DMS 273 (cell line): Measurements from ENCODE around the gene SPRR1A.
"Not testable (repeated sequence)": the region's sequence is repeated elsewhere in the genome, so short reads cannot be mapped to it uniquely, and the experiment has no call there.

Source experiments
- DNase-seq: peaks from one replicate; lab custom pipeline; 2025; ENCODE audit not compliant: unreplicated experiment; lab: John Stamatoyannopoulos, UW

Gene SPRR1A

DNA sequence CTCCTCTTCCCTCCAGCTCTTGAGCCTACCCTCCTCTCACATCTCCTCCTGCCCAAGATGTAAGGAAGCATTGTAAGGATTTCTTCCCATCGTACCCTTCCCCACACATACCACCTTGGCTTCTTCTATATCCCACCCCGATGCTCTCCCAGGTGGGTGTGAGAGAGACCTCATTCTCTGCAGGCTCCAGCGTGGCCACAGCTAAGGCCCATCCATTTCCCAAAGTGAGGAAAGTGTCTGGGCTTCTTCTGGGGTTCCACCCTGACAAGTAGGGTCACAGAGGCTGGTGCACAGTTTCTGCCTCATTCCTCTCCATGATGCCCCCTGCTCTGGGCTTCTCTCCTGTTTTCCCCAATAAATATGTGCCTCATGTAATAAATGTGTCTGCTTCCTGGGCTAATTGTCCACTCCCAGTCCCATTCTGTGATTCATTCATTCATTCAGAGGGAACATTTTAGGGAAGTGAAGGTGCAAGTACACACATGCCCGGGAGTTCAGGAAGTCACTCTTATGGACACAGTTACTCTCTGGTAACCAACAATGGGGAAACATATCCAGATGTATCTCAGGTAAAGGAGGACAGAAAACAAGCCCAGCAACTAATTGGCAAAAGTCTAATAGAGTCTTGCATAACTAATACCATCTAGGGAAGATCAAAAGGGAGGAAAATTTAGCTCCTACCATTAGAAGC lies 11.5 kb upstream of the SPRR1A start:
- DNase-seq, result no peak

GRCh38 chr1:152976688-152977087 lies 7.2 kb upstream of the SPRR1A start:
- no peak for DNase-seq

GRCh38 chr1:152977614-152978013 lies 6.3 kb upstream of the SPRR1A start:
- DNase-seq, result no peak

DNA sequence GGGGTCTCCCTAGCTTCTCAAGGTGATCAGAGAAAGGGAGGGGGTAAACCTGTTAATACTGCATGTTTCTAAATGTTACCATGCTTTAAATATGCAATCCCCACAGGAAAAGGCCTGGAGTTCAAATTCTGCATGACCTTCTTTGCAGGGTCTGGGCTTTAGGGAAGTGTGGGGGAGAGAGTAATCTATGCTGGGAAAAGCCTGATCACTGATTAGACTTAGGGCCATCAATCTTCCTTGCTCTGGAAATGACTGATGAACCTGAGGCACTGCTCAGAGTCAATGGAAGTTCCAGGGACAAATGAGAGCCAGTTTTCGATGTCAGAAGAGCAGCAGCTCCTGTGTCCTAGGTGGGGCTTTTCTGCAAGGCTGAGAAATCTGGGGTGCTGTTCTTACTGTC lies 3.2 kb upstream of the SPRR1A start:
- no peak for DNase-seq

GRCh38 chr1:152981146-152981871 lies 2.6 kb upstream of the SPRR1A start:
- no peak for DNase-seq

GRCh38 chr1:152982076-152982475 lies 1.8 kb upstream of the SPRR1A start:
- DNase-seq, result no peak

DNA sequence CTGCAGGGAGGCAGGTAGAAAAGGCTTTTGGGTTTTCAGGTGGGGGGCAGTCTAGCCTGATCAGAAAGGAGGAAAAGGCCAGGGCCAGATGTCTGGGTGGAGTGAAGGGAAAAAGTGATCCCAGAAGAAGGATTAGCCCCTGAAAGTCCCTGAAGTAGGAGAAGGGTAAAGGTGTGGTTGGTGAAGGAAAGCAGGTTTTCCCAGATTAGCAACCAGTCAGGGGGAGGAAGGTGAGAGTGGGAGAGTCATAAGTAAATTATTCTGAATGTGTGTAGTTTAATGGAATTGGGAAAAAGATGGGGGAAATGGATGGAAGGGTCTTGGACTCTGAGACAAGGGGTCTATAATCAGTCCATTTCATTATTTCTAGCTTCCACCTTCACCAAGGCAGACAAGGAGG lies 647 bp upstream of the SPRR1A start:
- no peak for DNase-seq

- no peak for DNase-seq
These were observed 2.7 kb downstream of the SPRR1A start for GRCh38 chr1:152986578-152986977.

DNA sequence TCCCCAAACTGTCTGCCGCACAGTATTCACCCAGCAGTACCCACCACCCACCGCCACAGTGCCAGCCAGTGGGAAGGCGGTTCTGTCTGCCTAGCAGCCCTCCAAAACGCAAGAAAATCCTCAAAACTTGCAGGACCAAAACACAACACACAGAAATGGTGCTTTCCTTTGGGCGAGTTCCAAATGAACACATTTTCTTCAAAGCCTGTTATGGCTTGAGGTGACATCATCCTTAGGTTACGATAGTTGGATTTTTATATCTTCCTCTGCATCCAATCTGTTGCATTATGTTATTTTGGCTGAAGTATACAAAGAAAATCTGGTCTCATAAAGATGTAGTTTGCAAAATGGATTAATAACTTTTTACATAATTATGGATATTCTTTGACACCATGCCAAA lies 9.3 kb downstream of the SPRR1A start:
- DNase-seq, result no peak

DNA sequence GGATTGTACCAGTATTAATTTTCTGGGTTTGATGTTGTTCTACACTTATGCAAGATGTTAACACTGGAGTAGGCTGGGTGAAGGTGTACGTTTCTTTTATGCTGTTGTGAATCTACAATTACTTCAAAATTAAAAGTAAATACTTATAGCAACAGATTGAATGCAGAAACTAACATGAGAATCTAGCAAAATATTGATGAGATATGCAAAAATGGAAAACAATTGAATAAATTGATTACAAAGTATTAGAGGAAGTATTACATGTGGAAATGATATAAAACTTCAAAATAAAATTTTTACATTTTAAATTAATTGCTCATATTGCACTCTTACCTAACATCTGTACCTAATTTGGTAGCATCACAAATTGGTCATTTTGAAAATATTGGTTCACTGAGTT lies 12.0 kb downstream of the SPRR1A start:
- DNase-seq, result no peak

DNA sequence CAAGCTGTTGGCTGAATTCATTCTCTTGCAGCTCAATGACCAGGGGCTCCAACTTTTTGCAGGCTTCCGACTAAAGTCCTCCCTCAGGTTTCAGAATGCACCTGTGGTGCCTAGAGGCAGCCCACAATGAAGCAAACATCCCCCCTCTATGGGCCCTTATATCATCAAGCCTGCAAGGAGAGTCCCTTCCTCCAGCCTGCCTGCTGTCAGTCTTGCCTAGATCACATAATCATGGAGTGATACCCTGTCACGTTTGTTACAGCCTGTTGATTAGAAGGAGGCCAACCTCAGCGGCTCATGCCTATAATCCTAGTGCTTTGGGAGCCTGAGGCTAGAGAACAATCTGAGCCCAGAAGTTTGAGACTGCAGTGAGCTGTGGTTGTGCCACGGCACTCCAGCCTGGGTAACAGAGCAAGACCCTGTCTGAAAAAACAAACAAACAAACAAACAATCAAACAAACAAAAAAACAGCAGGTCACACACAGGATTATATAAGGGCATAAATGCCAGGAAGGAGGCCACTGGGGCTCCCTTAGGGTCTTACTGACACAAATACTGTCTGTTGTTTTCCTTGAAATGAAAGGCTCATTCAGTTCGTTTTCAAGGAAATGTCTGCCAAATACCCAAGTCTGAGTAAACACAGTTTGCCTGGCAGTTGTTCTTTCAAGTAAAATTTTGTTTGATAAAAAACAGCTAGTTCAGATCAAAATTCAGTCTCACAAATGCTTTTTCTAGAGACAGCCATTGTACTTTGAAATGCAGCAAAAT lies 12.9 kb downstream of the SPRR1A start:
- no peak for DNase-seq

DNA sequence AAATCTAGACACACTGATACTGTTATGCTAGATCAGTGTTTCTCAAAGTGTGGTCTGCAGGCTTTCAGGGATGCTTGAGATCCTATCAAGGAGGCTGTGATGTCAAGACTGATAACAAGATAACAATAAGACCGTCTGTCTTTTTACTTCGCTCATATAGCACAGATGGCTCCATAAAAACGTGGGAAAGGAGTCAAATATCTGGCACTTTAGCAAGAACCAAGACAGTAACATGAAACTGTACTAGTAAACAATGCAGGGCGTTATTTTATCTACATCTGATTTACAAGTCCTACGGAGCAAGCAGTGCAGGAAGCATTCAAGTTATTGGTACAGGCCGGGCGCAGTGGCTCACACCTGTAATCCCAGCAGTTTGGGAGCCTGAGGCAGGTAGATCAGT lies 14.0 kb downstream of the SPRR1A start:
- DNase-seq, result no peak

- DNase-seq, result no peak
These were observed 14.6 kb downstream of the SPRR1A start for GRCh38 chr1:152998476-152998875.

GRCh38 chr1:152999818-153000217 lies 15.9 kb downstream of the SPRR1A start:
- no peak for DNase-seq

DNA sequence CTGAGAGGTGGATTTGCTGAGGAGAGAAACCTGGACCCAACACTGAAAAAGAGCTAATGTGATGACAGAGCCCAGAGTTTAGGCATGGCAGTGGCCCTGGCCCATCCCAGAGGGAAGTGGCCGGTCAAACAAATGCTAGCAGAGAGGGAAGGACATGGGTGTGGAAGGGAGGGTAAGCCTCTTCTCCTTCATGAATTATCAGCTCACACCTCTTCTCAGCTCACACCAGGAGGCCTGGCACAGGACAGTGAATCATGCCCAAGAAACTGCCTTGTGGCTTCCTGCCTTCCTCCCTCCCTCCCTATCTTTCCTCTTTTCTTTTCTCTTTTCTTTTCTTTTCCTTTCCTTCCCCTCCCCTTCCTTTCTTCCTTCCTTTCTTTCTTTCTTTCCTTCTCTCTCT lies 16.4 kb downstream of the SPRR1A start:
- DNase-seq, result no peak

DNA sequence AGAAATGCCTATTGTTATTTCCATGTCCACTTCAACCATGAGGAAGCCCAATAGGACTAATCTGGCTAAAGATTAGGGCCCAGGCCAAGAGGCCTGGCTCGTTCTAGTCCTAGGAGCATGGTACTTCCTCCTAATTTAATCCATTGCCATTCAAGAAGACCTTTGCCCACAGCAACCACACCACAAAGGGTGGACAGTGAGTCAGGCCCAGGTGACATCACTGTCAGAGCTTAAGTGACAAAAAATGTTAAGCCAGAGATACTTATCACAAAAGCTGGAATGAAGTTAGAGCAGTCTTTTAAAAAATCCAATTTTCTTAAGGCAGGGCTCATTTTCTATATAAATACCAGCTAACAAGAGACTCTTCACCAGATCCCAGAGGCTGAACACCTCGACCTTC lies 17.5 kb downstream of the SPRR1A start, which contains the start of gene SPRR3:
SPRR3 (plus strand) TSS at position 368 of the 400 bp plus-strand sequence. CDS start 1,272 bp downstream, outside the sequence.
- DNase-seq, result no peak

- DNase-seq, result not testable (repeated sequence)
These were observed 27.4 kb downstream of the SPRR1A start for GRCh38 chr1:153011235-153011758.

DNA sequence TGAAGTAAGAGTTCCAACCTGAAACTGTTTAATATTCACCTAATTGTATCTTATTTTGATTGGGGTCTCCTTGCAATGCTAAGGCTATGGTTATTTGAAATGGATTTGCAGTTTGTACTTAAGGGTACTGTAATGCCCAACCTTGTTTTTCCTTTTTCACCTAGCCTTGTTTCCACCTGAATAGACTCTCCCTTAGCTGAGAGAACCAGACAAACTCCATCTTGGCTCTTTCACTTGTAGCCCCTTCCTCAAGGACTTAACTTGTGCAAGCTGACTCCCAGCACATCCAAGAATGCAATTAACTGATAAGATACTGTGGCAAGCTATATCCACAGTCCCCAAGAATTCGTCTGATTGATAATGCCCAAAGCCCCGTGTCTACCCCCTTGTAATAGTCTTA lies 37.9 kb downstream of the SPRR1A start:
- DNase-seq, result not testable (repeated sequence)

GRCh38 chr1:153022340-153022739 lies 38.5 kb downstream of the SPRR1A start:
- not testable (repeated sequence) for DNase-seq

- no peak for DNase-seq
These were observed 39.2 kb downstream of the SPRR1A start for GRCh38 chr1:153023109-153023508.

DNA sequence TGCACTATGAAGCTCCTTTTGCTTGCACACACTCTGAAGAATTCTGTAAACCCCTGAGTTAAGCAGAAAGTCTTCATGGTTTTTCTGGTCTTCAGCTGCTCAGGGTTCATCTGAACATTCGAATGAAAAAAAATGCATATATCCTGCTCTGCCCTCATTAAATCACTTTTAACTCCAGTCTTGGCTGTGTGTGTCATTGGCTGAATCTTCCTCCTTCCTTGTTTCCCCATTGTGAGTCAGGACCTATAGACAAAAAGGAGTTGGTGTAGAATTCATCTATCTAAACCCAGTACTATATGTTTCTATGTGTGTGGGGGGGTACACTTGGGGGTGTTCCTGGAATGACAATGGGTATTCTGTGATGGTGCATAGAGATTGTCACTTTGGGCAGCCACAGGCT lies 40.5 kb downstream of the SPRR1A start:
- no peak for DNase-seq

GRCh38 chr1:153025797-153026196 lies 41.9 kb downstream of the SPRR1A start:
- no peak for DNase-seq
